K562 (cell line): ENCODE results near the gene ADORA2A. TPM values are rescaled to one million over a fixed set of nuclear protein-coding genes. Genes with fewer than 3 reads are reported as not detected.

ENCODE experiments used
- ARID2 ChIP-seq: fragments of 450-650 bp; IDR thresholded peaks from 2 replicates; pipeline ENCODE4 v1.6.1; 2017; ENCODE audit warnings: antibody characterized with exemption, mild to moderate bottlenecking
- BRD9 ChIP-seq: fragments of 450-650 bp; IDR thresholded peaks from 2 replicates; pipeline ENCODE4 v1.6.1; 2018; ENCODE audit warnings: low read depth; ENCODE audit not compliant: partially characterized antibody
- BRF2 ChIP-seq: IDR thresholded peaks from 3 replicates; pipeline ENCODE4 v1.6.1; 2011; ENCODE audit warnings: borderline replicate concordance, mild to moderate bottlenecking; ENCODE audit not compliant: insufficient read length, insufficient read depth
- PBX2 ChIP-seq, 2 experiments: IDR thresholded peaks in 1 of 2; conservative IDR thresholded peaks in 1 of 2; 2 replicates each; pipeline ENCODE4 v1.6.1; 2016; ENCODE audit warnings: low read depth in 2 of 2, mild to moderate bottlenecking in 1 of 2, missing compliant biosample characterization in 1 of 2, missing genetic modification characterization in 1 of 2, moderate library complexity in 1 of 2
- REST ChIP-seq, 2 experiments: fragments of 450-650 bp; formaldehyde crosslinking in 1 of 2; IDR thresholded peaks; 2 replicates each; pipeline versions ENCODE4 v1.4.0 to v1.6.1; 2014 to 2020; ENCODE audit warnings: mild to moderate bottlenecking in 2 of 2, borderline replicate concordance in 1 of 2, low read depth in 1 of 2
- SMARCE1 ChIP-seq: fragments of 450-650 bp; IDR thresholded peaks from 2 replicates; pipeline ENCODE4 v1.7.1; 2016; ENCODE audit warnings: mild to moderate bottlenecking
- SRSF7 ChIP-seq: fragments of 200-400 bp; formaldehyde crosslinking; optimal IDR thresholded peaks from 2 replicates; pipeline ENCODE3; 2017; ENCODE audit warnings: mild to moderate bottlenecking, low read depth, low read length
- TGIF2 ChIP-seq: sonication (generic); formaldehyde crosslinking; IDR thresholded peaks from 2 replicates; pipeline ENCODE4 v1.8.1; 2022; ENCODE audit warnings: mild to moderate bottlenecking, missing genetic modification reagents, moderate library complexity
- ZHX1 ChIP-seq: fragments of 150-350 bp; conservative IDR thresholded peaks from 2 replicates; pipeline ENCODE4 v1.6.1; 2014; ENCODE audit warnings: low read length
- ZNF717 ChIP-seq: fragments of 250-450 bp; sonication (Bioruptor Pico); IDR thresholded peaks from 2 replicates; pipeline ENCODE4 v1.5.0; 2021
- polyA plus RNA-seq, 8 experiments: library from polyadenylated mRNA; depleted of rRNA in 4 of 8; stranded (reverse) in 5 of 8; unstranded in 3 of 8; fragments of >200 nt; fragmentation: Nextera tagmentation in 2 of 8; fragmentation: Illumina TruSeq in 1 of 8; extraction: Ambion mirVana in 2 of 8; extraction: Trizol in 1 of 8; gene quantifications; 2 replicates each; pipeline versions ENCODE4 v1.2.1 to v1.2.3, GENCODE V29; 2011 to 2014; ENCODE audit warnings: inconsistent platforms in 1 of 8, missing spikeins in 1 of 8
- total RNA-seq, 7 experiments: library from RNA; depleted of rRNA in 6 of 7; stranded (reverse); fragments of >200 nt in 6 of 7; fragmentation: Illumina TruSeq in 2 of 7; extraction: Trizol in 2 of 7; gene quantifications; 2 replicates each; pipeline versions ENCODE4 v1.2.1 to v1.2.3, GENCODE V29; 2011 to 2021; ENCODE audit warnings: low replicate concordance in 1 of 7

ADORA2A gene
- total and polyA plus RNA-seq, 9 of the 15 experiments (the other 6 are each of a cell fraction or from before 2014, with no cell fraction given) = 0.15 to 2.1 (median 0.66) TPM; not detected in 2

- TF ChIP-seq REST (IDR thresholded peaks at IDR 0.05; ENCODE audit: borderline replicate concordance) (no peak), REST (CRISPR knock-in tag; IDR thresholded peaks at IDR 0.05; ENCODE audit: low read depth) (no peak), SMARCE1 (no peak), BRF2 (no peak), BRD9 (no peak), PBX2 (CRISPR knock-in tag; IDR thresholded peaks at IDR 0.05; ENCODE audit: low read depth) (no peak), PBX2 (tag; conservative IDR thresholded peaks at IDR 0.05; ENCODE audit: low read depth) (no peak), TGIF2 (CRISPR knock-in tag) (no peak), ZNF717 (no peak), ZHX1 (no peak), ARID2 (no peak), SRSF7 (no peak)
Measured at GRCh38 chr22:24393848-24394247, 33.6 kb upstream of the ADORA2A start (continued).
